GM21515 (cell line): ENCODE results near the gene HDHD3.
"Not testable (repeated sequence)": the region's sequence is repeated elsewhere in the genome, so short reads cannot be mapped to it uniquely, and the experiment has no call there.

Experiments used
- ATAC-seq: cut with Tn5 transposase; IDR thresholded peaks from one replicate; pipeline ENCODE4 v1.9.1; 2021; ENCODE audit not compliant: unreplicated experiment

The HDHD3 gene

DNA sequence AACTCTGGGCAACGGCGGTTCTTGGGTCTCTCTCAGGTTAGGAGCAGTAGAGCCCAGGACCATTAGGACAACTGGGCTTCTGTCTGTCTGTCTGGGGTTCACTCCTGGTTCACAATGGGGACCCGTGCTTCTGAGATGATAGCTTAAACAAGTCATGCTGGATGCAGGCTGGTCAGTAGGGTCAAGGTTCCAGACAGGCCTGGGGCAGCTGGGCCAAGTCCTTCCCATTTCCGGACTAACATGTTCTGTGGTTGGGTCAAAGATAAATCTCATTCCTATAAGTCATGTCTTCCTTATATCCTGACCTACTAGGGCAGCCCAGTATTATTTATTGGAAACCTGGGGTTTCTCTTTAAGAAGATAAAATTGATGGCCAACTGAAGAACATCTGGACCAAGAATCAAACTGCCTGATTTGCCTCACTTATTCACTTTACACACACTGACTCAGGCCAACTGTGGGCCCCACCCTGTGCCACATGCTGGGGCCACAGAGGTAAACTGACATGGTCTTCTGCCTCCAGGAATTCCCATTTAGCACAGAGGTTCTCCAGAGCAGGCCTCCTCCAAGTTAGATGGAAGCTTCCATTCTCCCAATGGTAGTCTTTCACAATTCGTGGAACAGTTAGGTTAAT, 8.3 kb downstream of the HDHD3 start:
- no peak for ATAC-seq

DNA sequence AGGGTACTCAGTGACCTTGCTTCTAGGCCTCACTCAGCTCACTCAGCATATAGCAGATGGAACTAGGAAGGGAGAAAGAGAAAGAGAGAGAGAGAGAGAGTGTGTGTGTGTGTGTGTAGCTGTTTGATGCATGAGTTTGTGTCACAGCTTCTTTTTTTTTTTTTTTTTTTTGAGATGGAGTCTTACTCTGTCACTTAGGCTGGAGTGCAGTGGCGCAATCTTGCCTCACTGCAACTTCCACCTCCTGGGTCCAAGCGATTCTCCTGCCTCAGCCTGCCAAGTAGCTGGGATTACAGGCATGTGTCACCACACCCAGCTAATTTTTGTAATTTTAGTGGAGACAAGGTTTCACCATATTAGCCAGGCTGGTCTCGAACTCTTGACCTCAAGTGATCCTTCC, 11.1 kb downstream of the HDHD3 start:
- ATAC-seq = not testable (repeated sequence)

DNA sequence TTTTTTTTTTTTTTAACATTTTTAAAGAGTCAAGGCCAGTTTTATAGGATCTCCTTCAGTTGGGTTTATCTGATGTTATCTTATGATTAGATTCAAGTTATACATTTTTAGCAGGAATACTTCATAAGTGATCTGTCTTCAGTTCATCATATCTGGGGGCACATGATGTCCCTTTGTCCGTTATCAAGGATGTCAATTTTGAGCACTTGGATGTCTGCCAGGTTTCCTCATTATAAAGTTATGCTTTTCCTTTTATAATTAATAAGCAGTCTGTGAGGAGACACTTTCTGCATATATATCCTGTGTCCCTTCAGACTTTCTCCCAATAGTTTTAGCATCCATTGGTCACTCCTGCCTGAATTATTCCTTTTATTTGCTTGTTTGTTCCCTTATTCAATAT, 11.8 kb downstream of the HDHD3 start:
- no peak for ATAC-seq

DNA sequence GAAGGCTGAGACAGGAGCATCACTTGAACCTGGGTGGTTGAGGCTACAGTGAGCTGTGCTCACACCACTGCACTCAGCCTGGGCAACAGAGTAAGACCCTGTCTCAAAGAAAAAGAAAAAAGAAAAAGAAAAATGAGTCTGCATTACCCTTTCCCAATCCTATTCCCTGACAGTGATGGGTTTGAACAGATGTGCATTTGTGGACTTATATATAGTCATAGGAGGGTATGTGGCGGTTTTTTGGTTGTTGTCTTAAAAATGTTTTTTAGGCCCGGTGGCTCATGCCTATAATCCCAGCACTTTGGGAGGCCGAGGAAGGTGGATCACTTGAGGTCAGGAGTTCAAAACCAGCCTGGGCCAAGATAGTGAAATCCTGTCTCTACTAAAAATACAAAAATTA, 13.4 kb downstream of the HDHD3 start:
- no peak for ATAC-seq

DNA sequence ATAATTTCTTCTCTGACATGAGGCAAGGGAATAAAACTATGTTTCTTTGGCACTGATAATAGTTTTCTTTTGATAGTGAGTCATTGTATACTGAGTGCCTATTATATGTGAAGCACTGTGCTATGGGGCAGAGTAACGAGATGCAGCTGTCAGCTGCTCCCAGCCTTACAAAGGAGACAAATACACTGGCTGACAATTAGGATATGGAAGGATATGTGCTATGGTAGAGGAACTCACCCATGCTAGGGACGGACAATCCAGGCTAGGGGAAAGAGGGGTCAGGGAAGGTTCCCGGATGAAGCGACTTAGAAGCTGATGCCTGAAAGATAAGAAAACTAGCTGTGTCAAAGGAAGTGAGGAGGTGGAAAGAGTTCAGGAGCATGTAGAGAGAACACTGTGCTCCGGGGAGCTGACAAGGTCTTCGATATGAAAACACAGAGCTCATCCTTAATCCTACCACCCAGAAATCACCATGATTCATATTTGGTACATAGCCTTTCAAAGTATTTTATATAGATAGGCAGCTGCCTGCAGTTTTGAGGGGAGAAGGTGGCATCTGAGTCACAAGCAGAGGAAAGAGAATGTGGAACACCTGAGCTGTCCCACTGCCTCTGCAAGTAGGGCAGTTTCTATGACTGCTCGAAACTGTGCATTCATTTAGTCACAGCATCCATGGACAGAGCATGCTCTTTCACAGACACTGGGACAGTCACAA, 15.3 kb downstream of the HDHD3 start:
- ATAC-seq = no peak

DNA sequence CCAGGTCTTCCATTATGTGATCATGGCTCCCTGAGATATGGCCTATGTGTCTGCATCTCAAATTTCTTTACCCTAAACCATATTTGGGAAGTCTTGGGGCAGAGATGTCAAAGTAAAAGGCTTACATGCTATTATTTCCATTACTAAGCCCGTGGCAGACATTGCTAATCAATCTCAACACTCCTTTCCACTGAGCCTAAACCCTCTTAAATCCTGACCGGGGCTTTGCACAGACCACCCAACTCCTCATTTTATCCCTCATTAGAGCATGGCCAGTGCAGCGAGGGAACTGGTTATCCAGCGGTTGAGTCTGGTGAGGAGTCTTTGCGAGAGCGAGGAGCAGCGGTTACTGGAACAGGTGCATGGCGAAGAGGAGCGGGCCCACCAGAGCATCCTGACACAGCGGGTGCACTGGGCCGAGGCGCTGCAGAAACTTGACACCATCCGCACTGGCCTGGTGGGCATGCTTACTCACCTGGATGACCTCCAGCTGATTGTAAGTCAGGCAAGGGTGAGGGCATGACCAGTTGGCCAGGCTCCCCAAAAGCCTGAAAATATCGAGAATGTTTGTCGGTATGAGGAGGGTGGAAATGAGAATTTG, 16.4 kb downstream of the HDHD3 start:
- no peak for ATAC-seq

DNA sequence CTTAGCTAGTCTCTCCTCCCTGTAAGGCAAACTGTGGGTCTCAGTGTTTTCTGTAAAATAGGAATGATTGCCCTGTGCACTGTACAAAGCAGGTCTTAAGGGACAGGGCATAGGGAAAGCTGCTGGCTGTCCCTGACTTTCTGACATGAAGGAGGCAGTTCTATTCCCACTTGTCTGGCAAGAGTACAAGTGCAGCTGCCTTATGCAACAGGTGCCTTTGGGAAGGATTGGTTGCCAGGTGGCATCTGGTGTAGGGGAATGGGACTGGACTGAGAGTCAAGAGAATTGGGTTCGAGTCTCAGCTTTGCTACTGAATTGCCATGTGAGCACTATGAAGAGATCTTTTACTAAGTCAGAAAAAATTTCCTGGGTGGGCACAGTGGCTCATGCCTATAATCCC, 17.4 kb downstream of the HDHD3 start:
- no peak for ATAC-seq

DNA sequence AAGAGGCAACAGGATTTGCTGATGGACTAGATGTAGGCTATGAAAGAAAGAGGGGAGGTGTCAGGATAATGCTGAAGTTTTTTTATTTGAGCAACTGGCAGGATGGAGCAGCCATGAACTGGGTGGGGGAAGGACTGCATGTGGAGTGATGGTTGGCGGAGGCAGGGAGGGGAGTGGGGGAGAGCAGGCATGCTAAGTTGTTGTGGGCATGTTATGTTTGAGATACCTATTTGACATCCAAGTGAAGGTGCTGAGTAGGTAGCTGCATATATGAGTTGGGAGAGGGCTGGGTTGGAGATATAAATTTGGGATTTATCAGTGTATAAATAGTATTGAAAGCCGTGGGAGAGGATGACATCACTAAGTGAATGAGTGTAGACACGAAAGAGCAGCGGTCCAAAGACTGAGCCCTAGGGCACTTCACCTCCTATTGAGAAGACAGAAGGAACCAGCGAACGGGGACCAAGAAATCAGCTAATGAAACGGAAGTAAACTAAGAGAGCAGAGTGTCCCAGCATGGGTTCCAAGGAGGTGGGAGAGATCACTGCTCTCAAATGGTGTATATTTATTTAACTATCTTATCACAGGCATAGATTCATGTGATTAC, 20.0 kb downstream of the HDHD3 start:
- ATAC-seq = no peak

DNA sequence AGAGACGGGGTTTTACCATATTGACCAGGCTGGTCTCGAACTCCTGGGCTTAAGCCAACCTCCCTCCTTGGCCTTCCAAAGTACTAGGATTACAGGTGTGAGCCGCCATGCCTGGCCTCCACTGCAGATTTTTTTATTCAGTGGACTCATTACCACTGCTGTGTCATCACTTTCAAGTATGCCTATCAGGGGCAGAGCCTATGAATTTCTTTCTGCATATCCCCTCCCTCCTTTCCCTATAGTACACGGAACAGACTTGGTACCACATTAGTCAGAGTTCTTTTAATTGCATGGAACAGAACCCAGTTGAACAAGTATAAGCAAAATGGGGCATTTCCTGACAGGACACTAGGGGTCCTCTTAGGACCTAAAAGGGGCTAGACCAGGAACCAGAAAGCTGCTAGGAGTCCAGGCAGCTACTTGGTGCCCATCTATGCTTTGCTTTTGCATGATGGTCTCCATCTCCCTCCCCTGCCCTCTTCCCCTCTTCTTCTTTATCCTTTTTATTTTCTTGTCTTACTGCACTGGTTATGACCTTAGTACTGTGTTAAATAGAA, 21.7 kb downstream of the HDHD3 start:
- ATAC-seq = no peak

DNA sequence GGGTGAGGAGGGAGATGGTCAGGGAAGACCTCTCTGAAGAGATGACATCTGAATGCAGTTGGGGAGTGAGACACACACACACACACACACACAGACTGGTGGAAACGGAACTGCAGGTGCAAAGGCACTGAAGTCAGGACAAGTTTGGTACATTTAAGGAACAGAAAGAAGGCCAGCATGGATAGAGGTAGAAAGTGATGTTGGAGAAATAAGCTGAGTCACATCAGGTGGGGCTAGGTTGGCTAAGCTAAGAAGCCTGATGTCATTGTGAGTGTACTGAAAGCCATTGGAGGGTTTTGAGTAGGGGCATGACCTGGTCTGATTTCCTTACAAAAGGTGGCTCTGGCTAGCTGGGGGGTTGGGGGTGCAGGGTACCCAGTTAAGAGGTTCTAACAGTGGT, 24.4 kb downstream of the HDHD3 start:
- ATAC-seq = no peak

DNA sequence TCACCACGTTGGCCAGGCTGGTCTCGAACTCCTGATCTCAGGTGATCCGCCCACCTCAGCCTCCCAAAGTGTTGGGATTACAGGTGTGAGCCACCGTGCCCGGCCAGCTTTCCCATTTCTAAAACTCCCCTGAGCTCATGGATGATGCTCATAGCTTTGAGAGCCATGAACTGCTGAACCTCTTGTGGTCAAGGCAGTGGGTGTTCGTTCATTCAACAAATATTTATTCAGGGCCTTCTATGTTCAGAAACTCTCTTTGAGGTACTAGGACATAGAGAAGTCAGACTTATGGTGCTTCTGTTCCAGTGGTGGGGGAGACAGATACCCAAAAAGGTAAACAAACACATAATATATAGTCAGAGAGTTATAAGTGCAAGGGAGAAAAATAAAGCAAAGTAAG, 24.8 kb downstream of the HDHD3 start:
- ATAC-seq = no peak

DNA sequence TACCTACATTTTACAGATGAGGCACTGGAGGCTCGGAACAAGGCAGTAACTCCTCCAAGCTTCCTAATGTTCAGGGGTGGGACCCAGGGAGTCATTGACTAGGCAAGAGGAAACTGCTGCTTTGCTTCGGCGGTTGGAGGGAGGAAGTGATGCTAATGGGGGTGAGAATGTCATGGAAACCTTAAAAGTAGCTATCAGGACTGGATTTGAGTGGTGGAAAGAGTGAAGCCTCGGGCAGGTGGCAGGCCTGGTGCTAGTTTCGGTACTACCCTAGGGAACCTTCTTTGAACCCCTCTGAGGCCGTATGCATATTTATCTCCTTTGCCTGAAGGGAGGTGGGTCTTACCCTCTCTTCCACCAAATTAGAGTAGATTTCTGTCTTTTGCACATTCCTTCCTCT, 25.8 kb downstream of the HDHD3 start:
- no peak for ATAC-seq

DNA sequence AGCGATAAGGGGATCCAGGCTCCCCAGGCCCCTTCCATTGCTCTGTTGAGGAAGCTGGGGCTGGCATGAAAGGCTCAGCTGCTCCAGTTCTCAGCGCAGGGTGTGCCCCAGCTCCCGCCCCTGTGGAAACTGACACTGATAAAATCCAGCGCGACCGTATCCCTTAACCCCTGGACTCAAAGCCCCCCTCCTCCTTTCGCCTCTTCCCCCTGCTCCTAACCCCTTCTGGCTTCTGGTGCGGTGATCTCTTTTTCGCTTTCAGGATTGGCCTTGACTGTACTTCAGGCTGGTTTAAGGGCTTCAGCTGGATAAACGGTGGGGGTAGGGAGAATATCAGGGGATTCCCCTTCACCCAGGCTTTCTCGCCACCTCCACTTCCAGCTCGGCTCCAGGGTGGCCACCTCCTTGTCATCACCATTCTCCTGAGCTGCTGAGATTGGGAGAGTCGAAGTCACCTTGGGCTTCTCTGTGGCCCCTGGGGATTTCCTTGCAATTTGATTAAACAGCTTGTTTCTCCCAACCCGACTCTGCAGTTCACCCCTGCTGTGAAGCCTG, 26.6 kb downstream of the HDHD3 start:
- no peak for ATAC-seq

DNA sequence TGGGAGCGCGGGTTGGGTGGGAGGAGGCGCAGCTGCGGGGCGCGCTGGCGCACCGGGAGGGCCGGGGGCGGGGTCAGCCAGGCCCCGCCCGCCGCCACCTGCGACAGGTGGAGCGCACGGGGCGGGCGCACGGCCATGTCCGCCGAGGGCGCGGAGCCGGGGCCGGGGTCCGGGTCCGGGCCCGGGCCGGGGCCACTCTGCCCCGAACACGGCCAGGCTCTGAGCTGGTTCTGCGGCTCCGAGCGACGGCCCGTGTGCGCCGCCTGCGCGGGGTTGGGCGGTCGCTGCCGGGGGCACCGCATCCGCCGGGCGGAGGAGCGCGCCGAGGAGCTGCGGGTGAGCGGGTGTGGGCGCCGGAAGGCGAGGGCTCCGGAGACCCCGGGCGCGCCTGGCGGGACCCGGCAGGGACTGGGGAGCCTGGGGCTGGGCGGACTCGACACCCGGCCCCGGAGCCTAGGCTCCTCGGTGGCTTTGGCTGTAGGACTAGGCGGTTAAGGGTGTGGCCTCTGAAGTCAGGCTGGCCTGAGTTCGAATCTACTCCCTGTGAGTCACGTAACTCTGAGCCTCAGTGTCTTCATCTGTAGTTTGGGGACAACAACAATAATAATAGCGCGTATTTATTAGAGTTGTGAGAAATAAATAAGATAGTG, 27.2 kb downstream of the HDHD3 start, which contains the start of gene BSPRY:
BSPRY (plus strand) TSS at position 97 of the 650 bp plus-strand sequence; CDS start at position 136, 39 bp downstream.
- no peak for ATAC-seq

DNA sequence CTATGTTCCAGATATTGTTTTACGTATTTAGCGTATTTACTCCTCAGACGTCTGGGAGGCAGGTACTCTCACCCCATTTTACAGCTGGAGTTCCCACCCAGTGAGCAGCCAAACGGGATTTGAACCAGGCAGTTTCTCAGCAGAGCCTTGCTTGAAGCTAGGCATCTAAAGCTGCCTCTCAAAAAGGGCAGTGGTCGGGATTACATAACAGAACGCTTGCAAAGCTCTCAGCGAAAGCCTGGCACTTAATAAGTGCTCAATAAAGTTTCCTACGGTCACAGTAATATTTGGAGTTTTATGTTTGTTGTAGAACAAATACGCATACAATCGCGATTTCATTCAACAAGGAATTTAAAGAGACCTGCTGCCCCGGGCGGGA, 27.7 kb downstream of the HDHD3 start:
- ATAC-seq = no peak

DNA sequence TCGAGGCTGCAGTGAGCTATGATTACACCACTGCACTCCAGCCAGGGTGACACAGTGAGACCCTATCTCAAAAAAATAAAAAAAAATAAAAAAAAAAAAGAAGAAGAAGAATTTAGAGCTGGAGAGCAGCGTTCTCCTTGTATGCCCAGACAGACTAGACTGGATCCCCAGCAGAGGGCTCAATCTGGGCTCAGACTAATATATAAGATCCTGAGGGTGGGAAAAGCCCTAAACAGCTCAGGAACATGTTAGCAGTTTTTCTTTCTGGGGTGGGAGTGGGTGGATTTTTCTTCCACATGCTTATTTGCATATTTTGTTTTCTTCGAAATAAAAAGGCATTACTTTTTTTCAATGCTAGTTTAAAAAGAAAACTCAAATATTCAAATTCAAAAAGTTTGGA, 28.3 kb downstream of the HDHD3 start:
- no peak for ATAC-seq

DNA sequence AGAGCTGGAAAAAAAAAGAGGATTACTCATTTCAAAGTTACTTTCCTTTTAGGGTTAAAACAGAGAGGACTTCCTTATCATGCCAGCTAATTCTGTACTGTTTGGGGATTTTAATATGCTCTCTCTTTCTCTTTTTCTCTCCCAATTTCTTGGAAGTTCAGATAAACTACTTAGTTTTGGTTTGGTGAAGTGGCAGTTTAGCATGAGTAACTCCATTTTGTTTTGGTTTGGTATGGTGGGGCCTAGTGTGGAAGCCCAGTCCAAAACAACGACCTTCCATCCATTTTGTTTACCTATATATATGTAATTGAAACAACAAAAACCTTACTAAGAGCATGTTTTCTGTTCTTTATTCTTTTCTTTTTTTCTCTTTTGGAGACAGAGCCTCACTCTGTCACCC, 31.1 kb downstream of the HDHD3 start:
- ATAC-seq = no peak

DNA sequence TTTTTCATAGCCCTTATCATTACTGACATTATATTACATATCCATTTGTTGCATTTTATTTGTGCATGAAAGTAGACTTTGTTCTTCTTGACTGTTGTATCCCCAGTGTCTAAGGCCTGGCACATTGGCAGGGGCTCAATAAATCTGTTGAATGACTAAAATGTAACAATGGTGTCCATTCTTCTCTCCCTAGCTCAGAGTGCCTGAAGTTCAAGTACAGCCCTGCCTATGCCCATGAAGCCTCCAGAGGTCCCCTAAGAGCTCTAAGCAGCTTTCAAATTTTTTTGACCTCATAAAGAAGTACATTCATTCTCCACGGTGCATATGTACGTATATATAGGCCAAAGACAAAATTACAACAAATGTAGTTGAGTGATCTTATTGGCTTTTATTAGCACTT, 31.6 kb downstream of the HDHD3 start:
- ATAC-seq = no peak

DNA sequence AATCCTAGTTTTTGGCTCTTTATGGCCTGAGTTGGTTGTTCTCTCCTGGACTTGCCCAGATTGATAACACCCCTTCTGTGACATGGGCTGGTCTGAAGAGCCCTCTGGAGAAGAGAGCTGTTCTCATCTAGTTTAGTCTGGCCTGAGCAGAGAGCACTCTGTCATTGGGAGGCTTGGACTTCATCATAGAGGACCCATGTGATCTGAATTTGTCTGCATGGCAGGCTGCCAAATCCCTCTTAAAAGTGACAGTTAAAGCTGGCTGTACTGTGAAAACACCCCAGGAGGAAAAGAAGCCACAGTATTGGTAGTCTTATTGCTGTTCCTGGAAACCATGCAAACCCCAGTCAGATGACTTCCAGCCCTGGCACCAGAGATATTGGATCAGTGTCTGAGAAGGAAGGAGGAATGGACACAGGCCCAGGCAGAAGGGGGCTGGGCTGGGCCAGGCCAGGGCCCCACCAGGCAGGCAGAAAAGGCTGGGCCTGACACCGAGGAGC, 33.0 kb downstream of the HDHD3 start:
- no peak for ATAC-seq

DNA sequence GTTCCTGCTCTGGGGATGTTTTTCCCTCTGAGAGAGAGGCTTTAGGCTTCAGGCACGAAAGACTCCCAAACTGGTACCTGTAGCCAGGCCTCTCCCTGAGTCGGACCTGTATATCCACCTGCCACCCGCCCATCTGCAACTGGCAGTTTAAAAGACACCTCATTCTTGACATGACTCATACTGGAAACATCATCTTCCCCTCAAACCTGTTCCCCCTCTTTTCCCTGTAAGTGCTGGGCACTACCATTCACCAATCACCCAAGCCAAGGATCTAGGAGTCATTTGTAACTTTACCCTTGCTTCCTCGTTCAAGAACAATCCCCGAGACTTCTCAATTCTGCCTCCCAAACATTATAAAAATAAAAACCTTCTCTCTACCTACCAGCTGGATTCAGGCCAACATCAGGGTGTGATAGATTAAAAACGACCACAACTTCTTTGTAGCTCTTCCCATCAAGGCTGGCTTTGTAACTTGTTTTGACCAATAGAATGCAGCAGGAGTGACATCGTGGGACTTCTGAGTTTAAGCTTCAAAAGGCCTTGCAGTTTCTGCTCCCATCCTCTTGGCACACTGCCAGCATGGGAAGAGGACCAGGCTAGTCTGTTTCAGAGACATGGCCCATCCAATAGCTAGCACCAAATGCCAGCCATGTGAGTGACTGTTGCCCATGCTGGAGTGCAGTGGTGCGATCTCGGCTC, 34.9 kb downstream of the HDHD3 start:
- no peak for ATAC-seq
